NAMALWA (cell line): ENCODE results near the gene XYLT1.

Source experiments
- DNase-seq: peaks from one replicate; pipeline ENCODE4 v3.0.0-alpha.2; 2015; ENCODE audit warnings: low spot score

The XYLT1 gene

GRCh38 chr16:17258077-17258599 lies 212.6 kb downstream of the XYLT1 start:
- DNase-seq = no peak

GRCh38 chr16:17257426-17258023 lies 213.2 kb downstream of the XYLT1 start:
- no peak for DNase-seq

GRCh38 chr16:17252701-17253100 lies 218.1 kb downstream of the XYLT1 start:
- no peak for DNase-seq

GRCh38 chr16:17252064-17252463 lies 218.7 kb downstream of the XYLT1 start:
- no peak for DNase-seq

GRCh38 chr16:17251496-17251895 lies 219.3 kb downstream of the XYLT1 start:
- no peak for DNase-seq

DNA sequence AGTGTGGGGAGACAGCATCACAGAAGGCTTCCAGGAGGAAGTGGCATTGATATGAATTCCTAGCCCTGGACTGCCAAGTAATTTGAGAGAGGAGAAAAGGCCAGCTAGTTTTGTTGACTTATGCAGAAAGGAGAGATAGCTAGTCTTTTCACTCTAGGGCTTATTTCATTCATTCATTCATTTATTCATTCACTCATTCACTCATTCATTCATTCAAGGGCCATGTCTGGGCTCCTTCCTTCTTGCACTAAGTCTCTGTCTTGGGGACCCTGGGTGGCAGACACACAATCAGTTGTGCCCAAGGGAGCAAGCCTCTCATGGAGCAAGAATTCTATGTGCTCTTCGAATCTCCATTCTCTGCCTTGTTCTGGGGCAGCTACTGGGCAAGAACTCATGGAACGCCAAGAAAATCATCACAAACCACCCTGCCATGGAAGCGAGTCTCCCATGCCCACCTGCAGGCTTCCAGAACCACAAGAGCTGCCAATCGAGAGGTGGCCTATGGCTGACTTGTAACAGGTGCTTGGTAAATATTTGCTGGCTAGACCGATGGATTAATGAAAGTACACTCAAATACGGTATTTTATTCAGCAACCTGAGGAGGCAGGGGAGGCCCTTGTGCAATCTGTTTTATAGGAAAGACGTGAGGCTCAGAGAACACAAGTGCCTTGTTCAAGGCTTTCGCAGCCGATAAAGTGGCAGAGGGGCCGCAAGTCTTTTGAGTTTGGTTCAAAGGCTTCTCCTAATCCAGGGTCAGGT lies 223.6 kb downstream of the XYLT1 start:
- DNase-seq = no peak

- DNase-seq = no peak
Measured at GRCh38 chr16:17246268-17246885, 224.4 kb downstream of the XYLT1 start.

- DNase-seq = no peak
Measured at GRCh38 chr16:17245776-17246175, 225.0 kb downstream of the XYLT1 start.

DNA sequence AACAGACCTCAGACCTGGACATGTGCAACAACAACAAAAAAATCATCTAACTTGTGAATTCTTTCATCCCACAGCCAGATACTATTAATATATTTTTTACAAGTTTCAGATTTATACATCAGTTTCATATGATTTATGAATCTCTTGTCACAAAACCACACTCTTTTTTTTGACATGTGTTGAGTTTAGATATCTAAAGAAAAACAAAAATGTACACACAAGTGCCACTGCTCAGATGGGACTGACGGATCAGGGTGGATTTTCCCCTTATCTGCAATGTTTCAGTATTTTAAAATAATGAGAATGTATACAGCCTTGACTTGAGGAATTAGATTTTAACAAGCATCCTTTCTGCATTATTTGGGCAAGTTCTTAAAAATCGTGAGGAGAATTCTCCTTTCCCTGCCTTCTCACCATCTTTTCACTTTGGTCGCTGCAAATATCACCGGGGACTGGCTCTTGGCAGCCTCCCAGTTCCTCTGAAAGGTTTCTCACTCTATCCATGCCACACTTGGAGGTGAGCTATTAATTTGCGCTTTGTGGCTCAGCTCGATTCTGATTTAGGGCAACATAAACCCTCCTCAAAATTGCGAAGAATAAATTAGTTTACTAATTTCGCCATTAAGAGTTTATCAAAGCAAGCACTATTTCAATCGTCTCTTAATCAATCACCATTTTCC lies 225.7 kb downstream of the XYLT1 start:
- DNase-seq = no peak

DNA sequence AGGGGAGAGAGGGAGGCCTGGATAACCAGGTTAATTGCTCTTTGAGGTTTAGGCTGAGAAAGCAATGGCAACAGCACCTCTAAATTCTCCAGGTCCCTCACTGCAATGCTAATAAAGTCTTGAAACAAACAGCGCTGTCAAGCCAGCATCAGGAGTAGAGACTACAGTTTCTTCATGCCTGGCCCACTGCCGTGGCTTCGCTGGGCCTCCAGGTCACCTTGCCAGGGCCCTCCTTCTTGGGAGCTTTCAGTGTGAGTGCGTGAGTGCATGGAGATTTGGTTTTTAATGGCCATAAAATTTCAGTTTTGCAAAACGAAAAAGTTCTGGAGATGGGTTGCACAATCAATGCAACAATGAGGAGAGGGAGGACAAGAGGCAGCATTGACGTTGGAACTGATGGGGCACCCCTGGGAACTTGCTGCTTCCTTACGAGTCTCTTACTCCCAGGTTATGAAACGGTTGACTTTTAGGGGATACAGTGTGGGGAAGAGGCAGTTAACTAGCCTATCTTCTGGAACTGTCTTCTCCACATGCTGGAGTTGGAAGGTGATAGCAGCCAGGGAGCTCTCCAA lies 229.4 kb downstream of the XYLT1 start:
- DNase-seq = no peak

GRCh38 chr16:17238285-17239028 lies 232.3 kb downstream of the XYLT1 start:
- no peak for DNase-seq

DNA sequence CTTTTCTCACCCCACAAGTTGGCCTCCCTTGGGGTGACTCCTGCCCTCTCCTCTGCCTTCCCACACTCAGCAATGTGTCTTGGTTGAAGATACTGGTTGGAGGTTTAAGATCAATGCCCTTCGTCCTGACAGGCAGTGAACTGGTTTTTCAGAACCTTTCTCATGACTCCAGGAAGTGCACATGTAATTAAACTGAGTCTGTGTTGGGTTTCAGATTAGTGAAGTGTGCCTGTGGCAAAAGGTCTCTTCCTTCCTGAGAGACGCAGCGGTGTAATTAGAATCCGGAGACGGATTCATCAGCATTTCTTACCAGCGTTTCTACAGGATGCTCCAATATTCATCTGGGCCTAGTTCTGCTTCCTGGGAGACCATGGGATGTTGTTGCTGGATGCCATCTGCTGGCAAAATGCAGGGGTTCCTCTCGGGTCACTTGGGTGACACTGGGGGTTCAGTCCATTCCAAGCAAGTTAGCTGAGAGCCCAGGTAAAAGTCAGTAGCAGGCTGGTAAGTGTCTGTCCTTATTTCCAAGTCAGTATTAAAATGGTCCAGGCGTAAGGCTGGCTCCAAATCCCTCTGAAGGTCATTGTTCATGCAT lies 233.3 kb downstream of the XYLT1 start:
- no peak for DNase-seq

- DNase-seq = no peak
Measured at GRCh38 chr16:17235147-17235815, 235.5 kb downstream of the XYLT1 start.

DNA sequence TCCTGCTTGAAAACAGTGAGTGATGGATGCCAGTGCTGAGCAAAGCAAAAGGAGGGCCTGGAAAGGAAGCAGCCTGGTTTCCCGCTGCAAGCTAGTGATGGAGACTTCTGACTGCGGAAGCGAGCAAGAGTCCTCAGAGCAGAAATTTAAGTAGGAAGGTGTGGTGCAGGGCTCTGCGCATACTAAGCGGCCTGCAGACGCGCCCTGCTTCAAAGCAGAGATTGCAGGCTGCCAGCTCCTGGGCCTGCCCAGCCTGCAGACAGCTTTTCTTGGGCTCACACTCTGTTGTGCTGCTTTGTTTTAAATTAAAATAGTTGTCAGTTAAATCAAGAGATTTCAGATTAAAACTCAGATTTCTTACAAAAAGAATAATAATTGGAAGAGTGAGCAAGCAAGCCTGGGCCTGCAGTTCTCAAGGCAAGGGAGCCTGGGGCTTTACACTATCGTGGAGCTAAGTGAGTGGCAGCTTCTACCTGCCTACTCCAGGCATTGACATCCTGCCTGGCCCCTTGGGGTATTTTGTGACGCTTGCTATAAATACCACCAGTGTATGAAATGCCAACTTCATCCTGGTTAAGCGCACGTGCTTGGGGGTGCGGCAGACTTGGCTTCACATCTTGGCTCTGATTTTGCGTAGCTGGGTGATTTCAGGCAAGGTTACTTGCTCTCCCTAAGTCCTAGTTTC lies 237.3 kb downstream of the XYLT1 start:
- DNase-seq = no peak

DNA sequence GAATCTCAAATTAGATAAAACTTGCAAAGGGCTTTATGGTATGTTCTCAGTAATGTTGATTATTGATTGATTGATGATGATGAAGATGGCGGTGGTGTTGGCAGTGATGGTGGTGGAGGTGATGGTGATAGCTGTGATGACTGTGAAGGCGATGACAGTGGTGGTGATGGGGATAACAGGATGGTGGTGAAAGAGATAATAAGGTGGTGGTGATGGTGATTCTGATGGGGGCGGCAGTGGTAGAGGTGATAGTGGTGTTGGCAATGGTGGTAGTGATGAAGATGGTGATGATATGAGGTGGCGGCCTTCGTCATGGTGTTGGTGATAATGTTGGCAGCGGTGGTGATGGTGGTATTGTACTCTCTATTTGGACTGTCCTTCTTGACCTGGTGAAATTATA lies 238.3 kb downstream of the XYLT1 start:
- no peak for DNase-seq

GRCh38 chr16:17231972-17232371 lies 238.8 kb downstream of the XYLT1 start:
- no peak for DNase-seq

DNA sequence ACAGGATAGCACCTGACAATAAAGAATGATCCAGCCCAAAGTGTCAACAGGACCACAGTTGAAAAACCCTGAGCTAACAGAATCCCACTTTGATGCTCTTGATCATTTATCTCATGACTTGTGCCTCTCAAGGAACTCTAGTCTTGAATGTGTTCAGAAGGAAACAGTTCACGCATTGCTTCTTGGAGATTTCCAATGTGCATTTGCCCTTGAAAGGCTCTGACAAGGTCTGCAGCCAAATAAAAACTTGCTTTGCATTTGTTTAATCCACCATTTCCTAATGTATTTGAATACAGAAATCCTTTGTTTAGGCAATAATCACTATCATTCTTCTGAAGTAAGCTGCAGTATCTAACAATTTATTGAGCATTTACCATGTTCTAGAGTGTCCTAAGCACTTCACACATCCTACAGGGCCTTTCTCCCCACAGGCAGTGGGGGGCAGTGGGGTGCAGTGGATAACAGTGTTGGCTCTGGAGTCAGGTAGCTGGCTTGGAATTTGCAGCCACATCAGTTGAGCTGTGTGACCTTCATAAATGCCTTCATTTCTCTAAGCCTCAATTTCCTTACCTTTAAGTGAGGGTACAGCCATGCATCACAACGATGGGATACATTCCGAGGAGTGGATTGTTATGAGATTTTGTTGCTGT lies 239.7 kb downstream of the XYLT1 start:
- DNase-seq = no peak

GRCh38 chr16:17229766-17230165 lies 241.0 kb downstream of the XYLT1 start:
- DNase-seq = no peak

DNA sequence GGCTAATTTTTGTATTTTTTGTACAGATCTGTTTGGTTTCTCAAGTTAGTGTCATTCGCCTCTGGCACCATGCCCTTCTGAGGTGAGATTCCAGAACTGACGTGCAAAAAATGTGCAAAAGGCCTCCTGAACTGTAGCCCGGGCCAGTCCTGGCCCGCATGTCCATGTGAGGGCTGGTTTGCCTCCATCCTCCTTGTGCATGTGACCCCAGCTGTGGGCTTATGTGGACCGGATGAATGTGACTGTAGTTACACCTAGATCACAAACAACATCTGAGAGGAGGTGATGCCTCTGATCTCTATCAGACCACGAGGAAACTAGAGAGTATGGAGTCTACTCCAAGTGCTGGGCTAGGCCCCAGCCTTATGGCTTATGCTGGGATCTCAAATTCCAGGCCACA lies 241.6 kb downstream of the XYLT1 start:
- DNase-seq = no peak

GRCh38 chr16:17228708-17229055 lies 242.1 kb downstream of the XYLT1 start:
- DNase-seq = no peak
